HEK293 (cell line): ENCODE measurements around the gene ZSWIM4.

Experiments
- GLIS2 ChIP-seq: fragments of 450-650 bp; formaldehyde crosslinking; IDR thresholded peaks from 2 replicates; pipeline ENCODE4 v1.5.1; 2016; ENCODE audit warnings: missing biosample characterization, missing genetic modification characterization
- KLF16 ChIP-seq: fragments of 450-650 bp; formaldehyde crosslinking; IDR thresholded peaks from 2 replicates; pipeline ENCODE4 v1.5.1; 2017; ENCODE audit warnings: missing biosample characterization, missing genetic modification characterization
- SP3 ChIP-seq: fragments of 450-650 bp; formaldehyde crosslinking; IDR thresholded peaks from 2 replicates; pipeline ENCODE4 v1.5.1; 2016; ENCODE audit warnings: missing biosample characterization, missing genetic modification characterization
- ZBTB10 ChIP-seq: fragments of 450-650 bp; formaldehyde crosslinking; IDR thresholded peaks from 2 replicates; pipeline ENCODE4 v1.5.1; 2016; ENCODE audit warnings: missing biosample characterization, missing genetic modification characterization
- ZFHX2 ChIP-seq: fragments of 450-650 bp; formaldehyde crosslinking; conservative IDR thresholded peaks from 2 replicates; pipeline ENCODE4 v1.5.1; 2016; ENCODE audit warnings: missing biosample characterization, missing genetic modification characterization
- ZFP3 ChIP-seq: fragments of 450-650 bp; formaldehyde crosslinking; IDR thresholded peaks from 2 replicates; pipeline ENCODE4 v1.5.1; 2016; ENCODE audit warnings: low read depth, missing biosample characterization, missing genetic modification characterization
- ZNF121 ChIP-seq: fragments of 450-650 bp; formaldehyde crosslinking; IDR thresholded peaks from 2 replicates; pipeline ENCODE4 v1.5.1; 2016; ENCODE audit warnings: missing biosample characterization, missing genetic modification characterization
- ZNF214 ChIP-seq: fragments of 450-650 bp; formaldehyde crosslinking; IDR thresholded peaks from 2 replicates; pipeline ENCODE4 v1.5.1; 2017; ENCODE audit warnings: missing biosample characterization, mild to moderate bottlenecking, missing genetic modification characterization, borderline replicate concordance
- ZNF24 ChIP-seq: fragments of 450-650 bp; formaldehyde crosslinking; IDR thresholded peaks from 2 replicates; pipeline ENCODE4 v1.5.1; 2016; ENCODE audit warnings: missing biosample characterization, missing genetic modification characterization
- ZNF514 ChIP-seq: fragments of 450-650 bp; formaldehyde crosslinking; IDR thresholded peaks from 2 replicates; pipeline ENCODE4 v1.5.1; 2016; ENCODE audit warnings: missing biosample characterization, missing genetic modification characterization
- ZNF518A ChIP-seq: fragments of 450-650 bp; formaldehyde crosslinking; conservative IDR thresholded peaks from 2 replicates; pipeline ENCODE4 v1.5.1; 2016; ENCODE audit warnings: low read depth, missing biosample characterization, missing genetic modification characterization
- ZNF558 ChIP-seq: fragments of 450-650 bp; formaldehyde crosslinking; IDR thresholded peaks from 2 replicates; pipeline ENCODE4 v1.5.1; 2016; ENCODE audit warnings: missing biosample characterization, missing genetic modification characterization
- ZNF670 ChIP-seq: fragments of 450-650 bp; formaldehyde crosslinking; IDR thresholded peaks from 2 replicates; pipeline ENCODE4 v1.5.1; 2016; ENCODE audit warnings: missing biosample characterization, missing genetic modification characterization, low read depth
- ZNF76 ChIP-seq: fragments of 450-650 bp; formaldehyde crosslinking; IDR thresholded peaks from 2 replicates; pipeline ENCODE4; 2016; ENCODE audit warnings: low read depth, missing biosample characterization, missing genetic modification characterization, borderline replicate concordance
- ZNF776 ChIP-seq: fragments of 450-650 bp; formaldehyde crosslinking; IDR thresholded peaks from 2 replicates; pipeline ENCODE4 v1.5.0; 2017; ENCODE audit warnings: missing biosample characterization, missing genetic modification characterization, borderline replicate concordance
- ZNF837 ChIP-seq: fragments of 450-650 bp; formaldehyde crosslinking; IDR thresholded peaks from 2 replicates; pipeline ENCODE4 v1.5.1; 2016; ENCODE audit warnings: missing biosample characterization, missing genetic modification characterization
- ZSCAN18 ChIP-seq: fragments of 450-650 bp; formaldehyde crosslinking; IDR thresholded peaks from 2 replicates; pipeline ENCODE4 v1.5.1; 2016; ENCODE audit warnings: missing biosample characterization, missing genetic modification characterization
- TF ChIP-seq, protein P1 (sequence below): fragments of 450-650 bp; formaldehyde crosslinking; IDR thresholded peaks from 2 replicates; pipeline ENCODE4 v1.5.1; 2016; ENCODE audit warnings: missing biosample characterization, missing genetic modification characterization
- TF ChIP-seq, protein P2 (sequence below): fragments of 450-650 bp; formaldehyde crosslinking; IDR thresholded peaks from 2 replicates; pipeline ENCODE4 v1.5.1; 2016; ENCODE audit warnings: missing biosample characterization, missing genetic modification characterization
- TF ChIP-seq, protein P3 (sequence below): fragments of 450-650 bp; formaldehyde crosslinking; IDR thresholded peaks from 2 replicates; pipeline ENCODE4 v1.5.1; 2016; ENCODE audit warnings: missing biosample characterization, missing genetic modification characterization

The ZSWIM4 gene

DNA sequence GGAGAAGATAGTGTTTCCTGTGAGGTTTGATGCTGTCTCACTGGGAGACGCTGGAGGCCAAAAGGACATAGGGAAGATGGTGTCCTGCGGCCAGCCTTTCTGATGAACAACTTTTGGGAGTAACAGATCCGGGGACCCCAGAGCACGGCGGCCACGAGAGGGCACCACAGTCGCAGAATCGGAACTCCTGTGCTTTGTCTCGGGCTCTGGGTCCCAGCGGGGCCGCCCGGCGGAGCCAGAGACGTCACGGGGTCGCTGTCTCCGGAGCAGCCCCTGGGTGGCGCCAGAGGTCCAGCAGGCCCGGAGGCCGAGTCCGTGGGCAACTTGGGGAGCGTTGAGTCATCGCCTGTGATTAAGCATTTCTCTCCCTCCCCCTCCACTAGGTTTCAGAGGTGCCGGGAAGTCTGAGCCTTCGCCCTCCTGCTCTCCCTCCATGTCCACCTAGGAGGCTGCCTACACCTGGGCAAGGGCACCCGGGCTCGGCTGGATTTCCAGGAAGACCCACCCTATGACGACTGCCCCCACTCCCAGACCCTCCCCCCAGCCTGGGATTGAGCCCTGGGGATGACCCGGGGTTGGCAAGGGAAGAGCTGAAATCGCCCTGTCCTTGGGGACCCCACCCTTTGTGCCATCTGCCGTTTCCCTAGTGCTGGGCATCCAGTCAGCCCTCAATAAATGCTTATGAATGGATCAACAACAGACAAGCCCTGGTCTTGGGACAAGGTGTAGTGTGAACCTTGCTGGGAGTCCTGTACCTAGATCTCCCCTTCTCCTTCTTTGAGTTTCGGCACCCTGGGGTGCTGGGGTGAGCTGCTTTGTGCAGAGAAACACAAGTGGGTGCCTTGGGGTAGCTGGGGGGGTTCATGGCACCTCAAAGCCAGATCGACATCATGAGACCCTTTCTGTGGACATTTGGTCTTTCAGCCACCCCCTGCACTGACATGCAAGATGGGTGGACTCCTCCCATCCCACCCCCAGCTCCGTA lies 85.1 kb downstream of the ZSWIM4 start (continued):
- TF ChIP-seq ZBTB10 (tag by site-specific recombination) (peak; percentile 95), ZNF214 (no peak), ZSCAN18 (tag by site-specific recombination) (no peak), ZNF670 (no peak), SP3 (tag by site-specific recombination) (peak; percentile 52), KLF16 (tag by site-specific recombination) (0 out of 2 replicates have a peak, but pooled peaks have one; percentile 35), ZFHX2 (tag by site-specific recombination) (peak; percentile 73), ZNF76 (peak; percentile 53; the same call in 1 of the 2 replicates), ZNF518A (tag by site-specific recombination) (0 out of 2 replicates have a peak, but pooled peaks have one; percentile 18), GLIS2 (tag by site-specific recombination) (peak; percentile 68; the same call in 1 of the 2 replicates), ZFP3 (tag by site-specific recombination) (no peak), ZNF776 (tag by site-specific recombination) (no peak), ZNF558 (tag by site-specific recombination) (0 out of 2 replicates have a peak, but pooled peaks have one; percentile 38), ZNF514 (tag by site-specific recombination) (no peak), ZNF24 (tag by site-specific recombination) (peak; percentile 86), ZNF121 (tag by site-specific recombination) (no peak), ZNF837 (tag by site-specific recombination) (no peak)
- TF ChIP-seq, protein P1, sequence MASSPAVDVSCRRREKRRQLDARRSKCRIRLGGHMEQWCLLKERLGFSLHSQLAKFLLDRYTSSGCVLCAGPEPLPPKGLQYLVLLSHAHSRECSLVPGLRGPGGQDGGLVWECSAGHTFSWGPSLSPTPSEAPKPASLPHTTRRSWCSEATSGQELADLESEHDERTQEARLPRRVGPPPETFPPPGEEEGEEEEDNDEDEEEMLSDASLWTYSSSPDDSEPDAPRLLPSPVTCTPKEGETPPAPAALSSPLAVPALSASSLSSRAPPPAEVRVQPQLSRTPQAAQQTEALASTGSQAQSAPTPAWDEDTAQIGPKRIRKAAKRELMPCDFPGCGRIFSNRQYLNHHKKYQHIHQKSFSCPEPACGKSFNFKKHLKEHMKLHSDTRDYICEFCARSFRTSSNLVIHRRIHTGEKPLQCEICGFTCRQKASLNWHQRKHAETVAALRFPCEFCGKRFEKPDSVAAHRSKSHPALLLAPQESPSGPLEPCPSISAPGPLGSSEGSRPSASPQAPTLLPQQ (tag by site-specific recombination) = peak; percentile 95
- TF ChIP-seq, protein P2, sequence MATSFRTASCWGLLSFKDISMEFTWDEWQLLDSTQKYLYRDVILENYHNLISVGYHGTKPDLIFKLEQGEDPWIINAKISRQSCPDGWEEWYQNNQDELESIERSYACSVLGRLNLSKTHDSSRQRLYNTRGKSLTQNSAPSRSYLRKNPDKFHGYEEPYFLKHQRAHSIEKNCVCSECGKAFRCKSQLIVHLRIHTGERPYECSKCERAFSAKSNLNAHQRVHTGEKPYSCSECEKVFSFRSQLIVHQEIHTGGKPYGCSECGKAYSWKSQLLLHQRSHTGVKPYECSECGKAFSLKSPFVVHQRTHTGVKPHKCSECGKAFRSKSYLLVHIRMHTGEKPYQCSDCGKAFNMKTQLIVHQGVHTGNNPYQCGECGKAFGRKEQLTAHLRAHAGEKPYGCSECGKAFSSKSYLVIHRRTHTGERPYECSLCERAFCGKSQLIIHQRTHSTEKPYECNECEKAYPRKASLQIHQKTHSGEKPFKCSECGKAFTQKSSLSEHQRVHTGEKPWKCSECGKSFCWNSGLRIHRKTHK (tag by site-specific recombination) = no peak; the same call in 1 of the 2 replicates
- TF ChIP-seq, protein P3, sequence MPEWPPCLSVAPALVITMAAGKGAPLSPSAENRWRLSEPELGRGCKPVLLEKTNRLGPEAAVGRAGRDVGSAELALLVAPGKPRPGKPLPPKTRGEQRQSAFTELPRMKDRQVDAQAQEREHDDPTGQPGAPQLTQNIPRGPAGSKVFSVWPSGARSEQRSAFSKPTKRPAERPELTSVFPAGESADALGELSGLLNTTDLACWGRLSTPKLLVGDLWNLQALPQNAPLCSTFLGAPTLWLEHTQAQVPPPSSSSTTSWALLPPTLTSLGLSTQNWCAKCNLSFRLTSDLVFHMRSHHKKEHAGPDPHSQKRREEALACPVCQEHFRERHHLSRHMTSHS = no peak
